SK-N-MC (cell line): ENCODE measurements around the gene AMPD1.

Experiments used
- DNase-seq: peaks from one replicate; pipeline ENCODE4 v3.0.0-alpha.2; 2011; ENCODE audit warnings: low read depth, low spot score
- H3K27ac ChIP-seq: fragments of 200-600 bp; sonication (generic); 2 replicates; pipeline ENCODE4 v1.5.1; 2016; ENCODE audit warnings: mixed run types
- H3K36me3 ChIP-seq: fragments of 200-600 bp; sonication (generic); 2 replicates; pipeline ENCODE4 v1.6.1; 2017; ENCODE audit warnings: antibody characterized with exemption, low read length, mixed read lengths; ENCODE audit not compliant: insufficient read depth
- H3K4me3 ChIP-seq: fragments of 200-600 bp; sonication (generic); 2 replicates; pipeline ENCODE4 v1.5.1; 2016
- H3K9ac ChIP-seq: fragments of 200-600 bp; sonication (generic); 2 replicates; pipeline ENCODE4 v1.8.0; 2017; ENCODE audit warnings: mixed run types, mixed read lengths; ENCODE audit not compliant: insufficient read length
- H3K9me3 ChIP-seq: fragments of 200-600 bp; sonication (generic); 2 replicates; pipeline ENCODE4 v1.6.1; 2017; ENCODE audit warnings: low read depth, mild to moderate bottlenecking, antibody characterized with exemption, low read length, moderate library complexity, mixed read lengths
- EZH2 ChIP-seq: fragments of 200-600 bp; sonication (generic); IDR thresholded peaks from one replicate; pipeline ENCODE4 v1.6.1; 2017; ENCODE audit warnings: antibody characterized with exemption
- FOXP2 ChIP-seq: optimal IDR thresholded peaks from 2 replicates; pipeline ENCODE3; 2011; ENCODE audit warnings: mild to moderate bottlenecking, moderate library complexity; ENCODE audit not compliant: insufficient read depth; ENCODE audit errors: extremely low read length, control extremely low read depth
- POLR2AphosphoS5 ChIP-seq: IDR thresholded peaks from 2 replicates; pipeline ENCODE4 v1.6.1; 2012; ENCODE audit warnings: mild to moderate bottlenecking, low read depth, low read length, borderline replicate concordance

AMPD1 gene

DNA sequence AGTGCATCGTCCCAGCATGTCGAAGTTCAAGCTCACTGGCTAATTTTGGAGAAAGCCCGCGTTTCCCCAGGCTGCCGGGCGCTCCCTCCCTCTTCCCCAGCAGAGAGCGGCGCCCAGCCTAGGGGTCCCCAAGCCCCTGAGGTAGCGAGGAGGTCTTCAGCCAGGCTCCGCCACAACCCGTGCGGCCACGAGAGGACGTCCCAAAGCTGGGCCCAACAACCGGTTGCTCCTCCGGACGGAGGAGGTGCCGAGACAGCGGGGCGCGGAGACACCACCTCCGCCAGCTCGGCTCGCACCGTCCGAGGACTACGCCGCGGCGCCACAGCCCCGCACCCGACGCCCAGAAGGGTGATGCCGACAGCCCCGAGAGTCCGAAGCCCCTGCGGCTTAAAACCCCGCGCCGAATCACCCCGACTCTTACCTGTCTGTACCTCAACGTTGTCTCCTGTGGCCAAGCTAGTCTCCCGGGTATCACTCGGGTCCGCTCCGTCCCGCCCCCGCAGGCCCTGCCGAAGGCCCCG, 25.7 kb downstream of the AMPD1 start, which contains the start of gene DENND2C:
Gene DENND2C (minus strand): TSS at position 488 of the 521 bp plus-strand sequence. CDS start 44,065 bp downstream, outside the sequence.
- H3K9ac ChIP-seq = peak within 1 kb of the TSS; percentile 86
- H3K27ac ChIP-seq = peak within 1 kb of the TSS; percentile 75; the same call in 1 of the 2 replicates
- peak within 1 kb of the TSS; percentile 96 for H3K4me3 ChIP-seq
- no peaks in the 10 kb centered on the region; the same call in 1 of the 2 replicates for H3K9me3 ChIP-seq
- peaks cover 9% of the 10 kb centered on the region; the same call in 1 of the 2 replicates for H3K36me3 ChIP-seq
- TF ChIP-seq EZH2 = no peak
- DNase-seq = no peak

DNA sequence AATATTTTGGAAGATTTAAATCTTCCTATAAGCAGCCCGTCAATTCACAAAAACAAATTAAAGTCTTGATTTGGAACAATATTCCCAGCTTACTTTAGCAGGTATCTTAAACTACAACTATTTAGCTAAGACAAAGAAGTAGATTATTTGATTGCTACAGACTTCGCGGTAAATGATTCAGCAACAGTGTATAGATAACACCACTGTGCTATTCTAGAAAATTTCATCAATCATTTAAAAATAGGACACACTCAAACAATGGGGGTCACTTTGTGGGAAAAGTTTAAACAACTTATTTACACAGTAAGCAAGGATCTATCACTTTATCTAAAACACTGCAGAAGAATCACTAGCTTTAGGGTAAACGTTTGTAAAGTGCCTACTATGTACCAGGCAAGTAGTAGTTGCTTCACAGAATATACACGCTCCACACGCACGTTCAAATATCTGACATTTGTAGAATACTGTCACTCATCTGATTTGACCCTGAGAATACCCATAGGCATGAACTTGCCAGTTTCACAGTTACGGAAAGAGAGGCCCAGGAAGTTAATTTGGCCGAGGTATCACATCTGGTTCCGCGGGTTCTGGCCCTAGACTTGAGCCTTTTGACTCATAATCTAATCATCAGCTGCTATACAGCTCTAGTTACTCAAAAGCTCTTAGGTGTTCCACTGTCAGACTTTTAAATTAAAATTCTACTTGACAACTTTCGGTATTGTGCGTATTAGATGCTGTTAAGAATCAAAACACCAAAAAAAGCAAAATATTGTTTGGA, 26.4 kb downstream of the AMPD1 start:
- Histone ChIP-seq H3K36me3 (peaks cover 12% of the 10 kb centered on the region), H3K9me3 (no peaks in the 10 kb centered on the region; the same call in 1 of the 2 replicates), H3K27ac (peak overlapping the region; percentile 61; the same call in 1 of the 2 replicates), H3K4me3 (peak overlapping the region; percentile 96), H3K9ac (peak overlapping the region; percentile 86)
- DNase-seq = no peak
- TF ChIP-seq EZH2 (no peak), POLR2AphosphoS5 (no peak), FOXP2 (no peak)

DNA sequence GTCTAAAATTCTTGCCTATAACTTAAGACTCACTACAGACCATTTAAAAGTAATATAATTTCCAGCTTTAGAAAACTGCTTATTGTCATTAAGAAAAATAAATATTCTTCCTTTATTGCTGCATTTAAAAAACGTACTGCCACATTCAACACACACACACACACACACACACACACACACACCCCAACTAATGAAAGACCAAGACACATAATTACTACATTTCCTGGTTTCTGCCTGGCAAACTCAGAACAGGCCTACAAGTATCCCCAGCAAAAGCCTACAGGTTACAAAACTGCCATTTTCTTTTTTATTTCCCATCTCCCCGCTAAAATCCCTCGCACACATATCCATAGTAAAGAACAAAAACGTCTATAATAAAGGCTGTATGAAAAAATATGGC, 27.0 kb downstream of the AMPD1 start:
- peak overlapping the region; percentile 61 for H3K27ac ChIP-seq
- no peaks in the 10 kb centered on the region; the same call in 1 of the 2 replicates for H3K9me3 ChIP-seq
- TF ChIP-seq EZH2 = no peak
- TF ChIP-seq POLR2AphosphoS5 = no peak
- TF ChIP-seq FOXP2 = no peak
- peaks cover 14% of the 10 kb centered on the region for H3K36me3 ChIP-seq
- peak overlapping the region; percentile 96 for H3K4me3 ChIP-seq
- peak overlapping the region; percentile 86 for H3K9ac ChIP-seq
- DNase-seq = no peak

DNA sequence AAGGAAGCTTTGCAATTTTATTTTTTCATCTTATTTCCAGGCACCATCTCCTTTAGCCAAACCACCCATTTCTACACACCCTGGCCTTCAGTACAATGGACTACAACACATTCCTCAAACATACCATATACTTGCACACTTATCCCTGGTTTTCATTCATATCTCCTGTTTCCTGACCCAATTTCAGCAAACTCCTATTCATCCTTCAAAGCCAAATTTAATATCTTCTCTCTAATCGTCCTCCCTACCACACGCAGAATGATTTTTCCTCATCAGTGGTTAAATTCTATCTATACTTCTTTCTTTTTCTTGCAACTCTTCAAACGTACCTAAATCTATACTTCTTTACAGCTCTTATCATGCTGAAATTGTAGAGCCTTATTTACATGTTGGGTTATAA, 28.4 kb downstream of the AMPD1 start:
- no peaks in the 10 kb centered on the region; the same call in 1 of the 2 replicates for H3K9me3 ChIP-seq
- peak overlapping the region; percentile 4 for H3K27ac ChIP-seq
- no peak for DNase-seq
- peak overlapping the region; percentile 86 for H3K9ac ChIP-seq
- H3K36me3 ChIP-seq = peaks cover 14% of the 10 kb centered on the region
- TF ChIP-seq POLR2AphosphoS5 (no peak), FOXP2 (no peak), EZH2 (no peak)
- H3K4me3 ChIP-seq = peak overlapping the region; percentile 96

DNA sequence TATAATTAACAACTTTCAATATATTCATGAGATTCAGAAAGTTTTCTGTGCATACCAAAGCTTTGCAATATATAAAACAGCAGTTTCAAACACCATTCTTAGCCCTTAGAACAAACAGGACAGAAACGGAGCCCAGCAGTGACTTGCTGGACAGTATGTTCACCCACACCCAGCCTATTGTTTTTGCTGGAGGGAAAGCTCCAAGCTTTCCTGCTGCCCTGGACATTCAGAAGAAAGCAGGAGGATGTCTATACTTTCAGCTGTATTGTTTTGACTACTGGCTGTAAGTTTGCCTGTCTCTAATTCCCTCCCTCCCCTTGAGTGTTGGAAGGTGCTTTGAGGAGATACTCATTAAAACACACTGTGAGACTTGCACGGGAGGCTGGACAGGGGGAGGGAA, 35.1 kb downstream of the AMPD1 start:
- H3K9ac ChIP-seq = peak overlapping the region; percentile 20
- peaks cover 14% of the 10 kb centered on the region for H3K36me3 ChIP-seq
- H3K27ac ChIP-seq = peak overlapping the region; percentile 82
- TF ChIP-seq EZH2 (no peak), POLR2AphosphoS5 (no peak), FOXP2 (no peak)
- peak overlapping the region; percentile 59 for H3K4me3 ChIP-seq
- no peaks in the 10 kb centered on the region for H3K9me3 ChIP-seq
- no peak for DNase-seq

DNA sequence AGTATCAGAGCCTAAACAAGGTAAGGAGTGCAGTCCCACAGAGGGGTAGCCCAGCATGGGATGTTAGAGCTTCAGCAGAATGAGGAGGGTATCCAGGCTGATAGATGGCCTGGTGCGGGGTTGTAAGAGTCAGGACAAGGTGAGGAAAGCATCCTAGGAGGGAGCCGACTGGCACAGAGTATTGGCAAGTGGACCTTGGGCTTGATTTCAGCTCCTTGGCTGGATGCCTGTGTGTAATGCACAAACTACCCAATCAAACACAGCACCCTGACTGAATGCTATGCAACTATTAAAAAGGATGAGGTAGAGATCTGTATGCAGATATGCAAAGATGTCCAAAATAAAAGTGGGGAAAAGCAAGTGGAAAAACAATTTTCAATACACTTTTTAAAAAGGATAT, 43.5 kb downstream of the AMPD1 start:
- Histone ChIP-seq H3K9ac (no peak overlapping the region), H3K36me3 (peaks cover 17% of the 10 kb centered on the region), H3K4me3 (no peak overlapping the region), H3K9me3 (no peaks in the 10 kb centered on the region), H3K27ac (no peak overlapping the region)
- TF ChIP-seq EZH2 (no peak), FOXP2 (no peak), POLR2AphosphoS5 (no peak)
- DNase-seq = no peak

DNA sequence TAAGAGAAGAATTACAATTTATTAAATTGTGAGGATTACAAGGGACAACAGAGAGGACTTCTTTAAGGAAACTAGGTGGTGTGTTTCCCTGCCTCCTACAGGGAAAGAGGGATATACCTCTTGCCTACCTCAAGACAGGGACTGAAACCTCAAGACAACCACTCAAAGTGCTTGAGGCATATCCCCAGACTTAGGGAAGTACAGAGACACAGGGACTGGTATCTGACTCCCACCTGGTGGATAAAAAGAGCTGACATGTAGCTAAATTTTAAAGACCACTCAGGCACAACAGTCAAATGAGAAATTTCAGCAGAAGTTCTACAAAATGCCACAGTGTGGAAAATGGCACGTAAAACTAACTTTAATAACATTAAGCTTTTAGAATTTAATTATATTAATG, 46.8 kb downstream of the AMPD1 start:
- no peak overlapping the region for H3K9ac ChIP-seq
- no peak overlapping the region for H3K4me3 ChIP-seq
- DNase-seq = no peak
- TF ChIP-seq POLR2AphosphoS5 (no peak), FOXP2 (no peak), EZH2 (no peak)
- H3K27ac ChIP-seq = no peak overlapping the region
- peaks cover 21% of the 10 kb centered on the region for H3K36me3 ChIP-seq
- no peaks in the 10 kb centered on the region for H3K9me3 ChIP-seq

DNA sequence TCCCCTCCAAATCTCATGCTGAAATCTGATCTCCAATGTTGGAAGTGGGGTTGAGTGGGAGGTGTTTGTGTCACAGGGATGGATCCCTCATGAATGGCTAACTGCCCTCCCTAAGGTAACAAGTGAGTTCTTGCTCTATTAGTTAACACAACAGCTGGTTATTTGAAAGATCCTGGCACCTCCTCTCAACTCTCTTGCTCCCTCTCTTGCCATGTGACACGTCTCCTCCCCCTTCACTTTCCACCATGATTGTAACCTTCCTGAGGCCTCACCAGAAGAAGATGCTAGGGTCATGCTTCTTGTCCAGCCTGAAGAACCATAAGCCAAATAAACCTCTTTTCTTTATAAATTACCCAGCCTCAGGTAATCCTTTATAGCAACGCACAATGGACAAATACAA, 54.0 kb downstream of the AMPD1 start:
- no peak overlapping the region for H3K9ac ChIP-seq
- no peak for TF ChIP-seq EZH2
- TF ChIP-seq FOXP2 = no peak
- no peak for DNase-seq
- peaks cover 41% of the 10 kb centered on the region for H3K36me3 ChIP-seq
- no peaks in the 10 kb centered on the region for H3K9me3 ChIP-seq
- H3K27ac ChIP-seq = no peak overlapping the region
- H3K4me3 ChIP-seq = no peak overlapping the region

DNA sequence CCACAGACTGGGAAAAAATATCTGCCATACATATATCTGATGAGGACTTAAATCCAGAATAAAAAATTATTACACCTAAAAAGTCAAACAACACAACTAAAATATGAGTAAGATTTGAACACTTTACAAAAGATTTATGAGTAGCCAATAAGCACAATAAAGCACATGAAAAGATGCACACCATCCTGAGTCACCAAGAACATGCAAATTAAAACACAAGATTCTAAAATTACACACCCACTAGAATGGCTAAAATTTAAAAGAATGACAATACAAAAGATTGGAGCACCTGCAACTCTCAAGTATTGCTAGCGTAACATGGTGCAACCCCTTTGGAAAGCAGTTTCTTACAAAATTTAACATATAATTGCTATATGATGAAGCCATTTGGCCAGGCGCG, 56.4 kb downstream of the AMPD1 start:
- H3K9me3 ChIP-seq = no peaks in the 10 kb centered on the region
- no peak overlapping the region for H3K4me3 ChIP-seq
- peaks cover 41% of the 10 kb centered on the region for H3K36me3 ChIP-seq
- no peak overlapping the region for H3K9ac ChIP-seq
- TF ChIP-seq FOXP2 (no peak), EZH2 (no peak), POLR2AphosphoS5 (no peak)
- no peak overlapping the region for H3K27ac ChIP-seq
- DNase-seq = no peak
